IMR-90 (cell line): Measurements from ENCODE around the gene ANAPC1. TPM values are rescaled to one million over a fixed set of nuclear protein-coding genes. Genes with fewer than 3 reads are reported as not detected.
"Not testable (repeated sequence)": the region's sequence is repeated elsewhere in the genome, so short reads cannot be mapped to it uniquely, and the experiment has no call there.

Source experiments
- ATAC-seq: fragments of 200-7000 bp; cut with Tn5 transposase; 2 replicates; pipeline ENCODE4 v1.9.1; 2020; ENCODE audit warnings: low read depth, mild to moderate bottlenecking, moderate library complexity
- BruUV-seq: library from RNA; stranded (reverse); fragments of 400-500 nt; replicated peaks from 2 replicates; lab custom pipeline; 2021; lab: Mats Ljungman, UMichigan
- CTCF ChIA-PET: fragments of 300-600 bp; formaldehyde crosslinking; extraction: SDS; loops from one replicate; lab custom pipeline; 2021; ENCODE audit warnings: antibody characterized with exemption; lab: Yijun Ruan, JAX
- POLR2A ChIA-PET: fragments of 300-600 bp; sonication (Branson Sonifier 250); formaldehyde crosslinking; loops from one replicate; lab custom pipeline; 2022; ENCODE audit warnings: antibody characterized with exemption; ENCODE audit not compliant: unreplicated experiment; lab: Charles Lee
- DNase-seq: peaks from one replicate; pipeline ENCODE4 v3.0.0; 2013
- H2AFZ ChIP-seq: replicated peaks from 2 replicates; pipeline ENCODE3; 2013; ENCODE audit warnings: low read length, mild to moderate bottlenecking; ENCODE audit not compliant: poor library complexity
- H2AK5ac ChIP-seq: 2 replicates; pipeline ENCODE4 v1.6.1; 2013; ENCODE audit warnings: low read depth, low read length, inconsistent platforms
- H2AK9ac ChIP-seq: replicated peaks from 2 replicates; pipeline ENCODE3; 2013; ENCODE audit warnings: mild to moderate bottlenecking, low read depth, low read length, moderate library complexity; ENCODE audit not compliant: poor library complexity
- H2BK120ac ChIP-seq: 2 replicates; pipeline ENCODE4 v1.6.1; 2013; ENCODE audit warnings: low read depth, low read length, inconsistent platforms
- H2BK15ac ChIP-seq: 3 replicates; pipeline ENCODE4 v1.6.1; 2013; ENCODE audit warnings: low read depth, low read length, inconsistent platforms
- H2BK20ac ChIP-seq: 2 replicates; pipeline ENCODE4 v1.6.1; 2013; ENCODE audit warnings: low read depth, mild to moderate bottlenecking, inconsistent platforms, low read length, moderate library complexity
- H2BK5ac ChIP-seq: 2 replicates; pipeline ENCODE4 v1.6.1; 2013; ENCODE audit warnings: mild to moderate bottlenecking, low read depth, low read length, inconsistent platforms; ENCODE audit not compliant: poor library complexity, severe bottlenecking
- H3K14ac ChIP-seq: replicated peaks from 2 replicates; pipeline ENCODE4 v1.6.1; 2013; ENCODE audit warnings: low read depth, low read length, inconsistent platforms
- H3K18ac ChIP-seq: 2 replicates; pipeline ENCODE4 v1.6.1; 2013; ENCODE audit warnings: low read depth, low read length, control low read depth
- H3K23ac ChIP-seq: 2 replicates; pipeline ENCODE4 v1.6.1; 2013; ENCODE audit warnings: low read depth, low read length, inconsistent platforms
- H3K27ac ChIP-seq: 2 replicates; pipeline ENCODE4 v1.5.1; 2013; ENCODE audit warnings: mild to moderate bottlenecking, control low read depth, low read length; ENCODE audit not compliant: insufficient read depth
- H3K27me3 ChIP-seq: 2 replicates; pipeline ENCODE4 v1.6.1; 2013; ENCODE audit warnings: low read length; ENCODE audit not compliant: control insufficient read depth, insufficient read depth
- H3K36me3 ChIP-seq: 2 replicates; pipeline ENCODE4 v1.6.1; 2013; ENCODE audit warnings: low read length, mixed read lengths; ENCODE audit not compliant: control insufficient read depth, insufficient read depth
- H3K4ac ChIP-seq: 2 replicates; pipeline ENCODE4 v1.6.1; 2013; ENCODE audit warnings: low read depth, low read length, inconsistent platforms
- H3K4me1 ChIP-seq: 2 replicates; pipeline ENCODE4 v1.6.1; 2013; ENCODE audit warnings: low read length, mixed read lengths; ENCODE audit not compliant: control insufficient read depth, insufficient read depth
- H3K4me2 ChIP-seq: 2 replicates; pipeline ENCODE4 v1.6.1; 2013; ENCODE audit warnings: low read depth, mild to moderate bottlenecking, control low read depth, low read length, moderate library complexity
- H3K4me3 ChIP-seq: 2 replicates; pipeline ENCODE4 v1.5.1; 2013; ENCODE audit warnings: low read depth, mild to moderate bottlenecking, control low read depth, low read length, moderate library complexity; ENCODE audit not compliant: insufficient read depth
- H3K56ac ChIP-seq: 2 replicates; pipeline ENCODE4 v1.6.1; 2013; ENCODE audit warnings: low read length, inconsistent platforms; ENCODE audit not compliant: insufficient read depth; ENCODE audit errors: extremely low read depth
- H3K79me1 ChIP-seq, 2 experiments: 2 replicates each; pipeline ENCODE4 v1.6.1; 2013; ENCODE audit warnings: low read length in 2 of 2, inconsistent platforms in 1 of 2, low read depth in 1 of 2
- H3K9ac ChIP-seq: 2 replicates; pipeline ENCODE4 v1.6.1; 2013; ENCODE audit warnings: low read depth, low read length, control low read depth
- H3K9me1 ChIP-seq: 2 replicates; pipeline ENCODE4 v1.6.1; 2013; ENCODE audit warnings: low read length, inconsistent platforms; ENCODE audit not compliant: insufficient read depth
- H3K9me3 ChIP-seq: 2 replicates; pipeline ENCODE4 v1.6.1; 2013; ENCODE audit warnings: low read length; ENCODE audit not compliant: control insufficient read depth, insufficient read depth
- H4K20me1 ChIP-seq: 2 replicates; pipeline ENCODE4 v1.6.1; 2013; ENCODE audit warnings: low read length, inconsistent platforms; ENCODE audit not compliant: insufficient read depth
- H4K5ac ChIP-seq: 2 replicates; pipeline ENCODE4 v1.6.1; 2013; ENCODE audit warnings: mild to moderate bottlenecking, low read depth, low read length, control low read depth
- H4K8ac ChIP-seq, 2 experiments: 2 replicates each; pipeline ENCODE4 v1.6.1; 2013; ENCODE audit warnings: low read depth in 2 of 2, low read length in 2 of 2, control low read depth in 1 of 2, inconsistent platforms in 1 of 2
- H4K91ac ChIP-seq: 2 replicates; pipeline ENCODE4 v1.6.1; 2013; ENCODE audit warnings: low read depth, low read length, inconsistent platforms; ENCODE audit not compliant: insufficient read depth
- WGBS, 2 experiments: methylation state at CpG; one replicate each; pipeline versions ENCODE4 v1.1.5 to v1.1.7; 2013; ENCODE audit warnings: missing lambda C conversion rate in 2 of 2; ENCODE audit not compliant: insufficient read length in 1 of 2; ENCODE audit errors: extremely low coverage in 2 of 2; 5-methylcytosine and 5-hydroxymethylcytosine counted together
- dilution Hi-C: fragments of 300-500 bp; cut with HindIII; formaldehyde crosslinking; loops from one replicate; pipeline ENCODE4 v1.14.3; 2018; ENCODE audit warnings: low sequenced_read_pairs; ENCODE audit not compliant: unreplicated experiment
- in situ Hi-C: fragments of 300-500 bp; cut with MboI; formaldehyde crosslinking; loops from 3 replicates; pipeline ENCODE4 v1.14.3; 2019; ENCODE audit warnings: low sequenced_read_pairs, inconsistent platforms, mixed read lengths
- intact Hi-C: fragments of 100-400 bp; cut with micrococcal nuclease; formaldehyde crosslinking; loops from 2 replicates; pipeline ENCODE4 v1.10.0; 2022
- polyA plus RNA-seq, 3 experiments: library from polyadenylated mRNA; depleted of rRNA; stranded (reverse); fragments of >200 nt; gene quantifications; 2 replicates each; pipeline ENCODE4 v1.2.3, GENCODE V29; 2012; ENCODE audit warnings: low replicate concordance in 1 of 3
- total RNA-seq: library from RNA; depleted of rRNA; stranded (reverse); fragments of >200 nt; gene quantifications from 2 replicates; pipeline ENCODE4 v1.2.3, GENCODE V29; 2012

ANAPC1 gene
- total and polyA plus RNA-seq, 2 of the 4 experiments (the other 2 are of a cell fraction), result 14.6 to 50.7 TPM

DNA sequence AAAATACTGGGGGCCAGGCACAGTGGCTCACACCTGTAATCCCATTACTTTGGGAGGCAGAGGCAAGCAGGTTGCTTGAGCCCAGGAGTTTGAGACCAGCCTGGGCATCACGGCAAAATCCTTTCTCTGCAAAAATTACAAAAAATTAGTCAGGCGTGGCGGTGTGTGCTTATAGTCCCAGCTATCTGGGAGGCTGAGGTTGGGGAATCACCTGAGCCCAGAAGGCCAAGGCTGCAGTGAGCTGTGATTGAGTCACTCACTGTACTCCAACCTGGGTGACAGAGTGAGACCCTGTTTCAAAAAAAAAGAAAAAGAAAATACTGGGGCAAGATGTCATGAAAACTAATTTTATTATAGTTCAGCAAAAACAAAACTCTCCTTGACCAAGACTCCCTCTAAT lies 24.0 kb downstream of the ANAPC1 start:
- H4K5ac ChIP-seq, H2AK9ac ChIP-seq, H3K9me1 ChIP-seq, H3K56ac ChIP-seq, H3K4me1 ChIP-seq, H2BK20ac ChIP-seq, dilution Hi-C loops, intact Hi-C loops, H4K91ac ChIP-seq, H2BK15ac ChIP-seq, BruUV-seq, DNase-seq, in situ Hi-C loops, H3K27me3 ChIP-seq, H3K18ac ChIP-seq, H3K14ac ChIP-seq, H3K23ac ChIP-seq, H4K8ac ChIP-seq, POLR2A ChIA-PET, H3K4me2 ChIP-seq, CTCF ChIA-PET, H2BK5ac ChIP-seq, H2AK5ac ChIP-seq, ATAC-seq, H4K20me1 ChIP-seq, H3K27ac ChIP-seq, H3K4me3 ChIP-seq, H3K79me1 ChIP-seq, H2AFZ ChIP-seq, H3K4ac ChIP-seq, H3K9me3 ChIP-seq, H2BK120ac ChIP-seq, H3K9ac ChIP-seq, H3K36me3 ChIP-seq: not testable (repeated sequence)
- no CpG with 5 or more reads among the region's 3 CpGs for WGBS, 2 experiments

DNA sequence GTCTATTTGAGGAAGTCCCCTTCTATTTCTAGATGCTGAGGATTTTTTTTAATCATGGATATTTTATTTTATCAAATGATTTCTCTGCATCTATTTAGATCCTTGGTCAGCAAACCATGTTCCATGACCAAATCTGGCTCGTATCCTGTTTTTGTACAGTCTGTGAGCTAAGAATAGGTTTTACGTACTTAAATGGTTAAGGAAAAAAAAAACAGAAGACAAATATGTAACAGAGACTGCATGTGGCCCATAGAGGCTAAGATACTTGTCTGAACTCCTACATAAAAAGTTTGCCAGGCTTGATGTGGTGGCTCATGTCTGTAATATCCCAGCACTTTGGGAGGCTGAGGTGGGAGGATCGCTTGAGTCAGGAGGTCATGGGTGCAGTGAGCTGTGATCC lies 31.4 kb downstream of the ANAPC1 start:
- H4K5ac ChIP-seq, ATAC-seq, H2AK9ac ChIP-seq, H3K9ac ChIP-seq, POLR2A ChIA-PET, H3K4me1 ChIP-seq, H3K56ac ChIP-seq, H3K4me2 ChIP-seq, H3K14ac ChIP-seq, H2AK5ac ChIP-seq, H2AFZ ChIP-seq, H3K79me1 ChIP-seq, CTCF ChIA-PET, dilution Hi-C loops, H3K9me1 ChIP-seq, H3K4me3 ChIP-seq, H2BK5ac ChIP-seq, H3K36me3 ChIP-seq, H3K4ac ChIP-seq, H2BK20ac ChIP-seq, intact Hi-C loops, H3K9me3 ChIP-seq, H4K91ac ChIP-seq, H3K27me3 ChIP-seq, H2BK15ac ChIP-seq, H3K23ac ChIP-seq, BruUV-seq, in situ Hi-C loops, H4K8ac ChIP-seq, DNase-seq, H4K20me1 ChIP-seq, H3K27ac ChIP-seq, H2BK120ac ChIP-seq, H3K18ac ChIP-seq: not testable (repeated sequence)
- no CpG with 5 or more reads among the region's 3 CpGs for WGBS, 2 experiments
